ENCODE data around the gene ETFBKMT. TPM values are rescaled to one million over a fixed set of nuclear protein-coding genes. Genes with fewer than 3 reads are reported as not detected.

Gene ETFBKMT
- total RNA-seq, 4 donors from 2014 or later, result 1.3 to 27.6 (median 5.6) TPM

DNA sequence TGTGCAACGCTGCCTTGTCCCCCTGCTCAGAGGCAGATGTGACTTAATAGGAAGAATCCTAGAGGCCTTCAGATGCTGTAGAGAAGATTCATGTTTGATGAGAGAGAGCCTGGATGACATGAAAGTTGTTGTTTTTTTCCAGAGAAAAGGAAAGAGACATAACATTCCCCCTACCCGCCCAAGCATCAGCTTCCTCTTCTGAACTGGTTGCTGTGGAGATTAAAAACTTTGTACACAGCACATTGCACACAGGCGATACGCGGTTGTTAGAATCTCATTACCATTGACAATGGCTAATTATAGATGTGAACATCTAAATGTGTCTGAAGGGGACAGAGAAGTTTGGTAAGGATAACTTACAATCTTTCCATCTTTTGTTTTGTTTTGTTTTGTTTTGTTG, 13.6 kb upstream of the ETFBKMT start:
- TF ChIP-seq POLR2A (IDR thresholded peaks at IDR 0.05), result no peak
- TF ChIP-seq, protein P1, sequence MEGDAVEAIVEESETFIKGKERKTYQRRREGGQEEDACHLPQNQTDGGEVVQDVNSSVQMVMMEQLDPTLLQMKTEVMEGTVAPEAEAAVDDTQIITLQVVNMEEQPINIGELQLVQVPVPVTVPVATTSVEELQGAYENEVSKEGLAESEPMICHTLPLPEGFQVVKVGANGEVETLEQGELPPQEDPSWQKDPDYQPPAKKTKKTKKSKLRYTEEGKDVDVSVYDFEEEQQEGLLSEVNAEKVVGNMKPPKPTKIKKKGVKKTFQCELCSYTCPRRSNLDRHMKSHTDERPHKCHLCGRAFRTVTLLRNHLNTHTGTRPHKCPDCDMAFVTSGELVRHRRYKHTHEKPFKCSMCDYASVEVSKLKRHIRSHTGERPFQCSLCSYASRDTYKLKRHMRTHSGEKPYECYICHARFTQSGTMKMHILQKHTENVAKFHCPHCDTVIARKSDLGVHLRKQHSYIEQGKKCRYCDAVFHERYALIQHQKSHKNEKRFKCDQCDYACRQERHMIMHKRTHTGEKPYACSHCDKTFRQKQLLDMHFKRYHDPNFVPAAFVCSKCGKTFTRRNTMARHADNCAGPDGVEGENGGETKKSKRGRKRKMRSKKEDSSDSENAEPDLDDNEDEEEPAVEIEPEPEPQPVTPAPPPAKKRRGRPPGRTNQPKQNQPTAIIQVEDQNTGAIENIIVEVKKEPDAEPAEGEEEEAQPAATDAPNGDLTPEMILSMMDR (IDR thresholded peaks at IDR 0.05), result no peak
- Histone ChIP-seq H3K9me3 (no peaks in the 10 kb centered on the region), H3K4me3 (no peak overlapping the region), H3K36me3 (no peaks in the 10 kb centered on the region), H3K27ac (no peak overlapping the region), H3K4me1 (no peaks in the 10 kb centered on the region), H3K27me3 (no peaks in the 10 kb centered on the region)
- intact Hi-C loops (cut with DNase I; ENCODE audit: low total_unique reads), result no loop called here
- no peak for DNase-seq

DNA sequence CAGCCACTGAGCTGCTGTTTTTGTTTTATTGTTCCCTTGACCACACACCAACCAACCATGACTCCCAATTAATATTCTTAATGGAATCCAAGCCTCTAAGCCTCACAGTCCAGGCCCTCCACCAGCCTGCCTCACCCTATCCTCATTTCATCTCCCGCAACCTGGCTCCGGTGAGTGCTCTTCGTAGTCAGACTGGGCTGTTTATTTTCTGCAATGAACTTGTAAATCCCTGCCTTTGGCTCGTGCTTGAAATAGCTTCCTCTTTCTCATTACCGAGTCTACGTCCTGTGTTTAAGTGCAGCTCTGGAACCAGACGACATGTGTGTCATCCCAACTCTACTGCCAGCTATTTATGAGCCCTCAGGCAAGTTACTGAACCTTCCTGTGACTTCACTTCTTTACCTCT, 12.4 kb upstream of the ETFBKMT start:
- no peaks in the 10 kb centered on the region for H3K36me3 ChIP-seq
- H3K27me3 ChIP-seq, result no peaks in the 10 kb centered on the region
- H3K27ac ChIP-seq, result no peak overlapping the region
- no peaks in the 10 kb centered on the region for H3K9me3 ChIP-seq
- no peak for DNase-seq
- intact Hi-C loops (cut with DNase I; ENCODE audit: low total_unique reads), result no loop called here
- H3K4me3 ChIP-seq, result no peak overlapping the region
- TF ChIP-seq, protein P1 (IDR thresholded peaks at IDR 0.05), result no peak
- TF ChIP-seq POLR2A (IDR thresholded peaks at IDR 0.05), result no peak
- H3K4me1 ChIP-seq, result no peaks in the 10 kb centered on the region

DNA sequence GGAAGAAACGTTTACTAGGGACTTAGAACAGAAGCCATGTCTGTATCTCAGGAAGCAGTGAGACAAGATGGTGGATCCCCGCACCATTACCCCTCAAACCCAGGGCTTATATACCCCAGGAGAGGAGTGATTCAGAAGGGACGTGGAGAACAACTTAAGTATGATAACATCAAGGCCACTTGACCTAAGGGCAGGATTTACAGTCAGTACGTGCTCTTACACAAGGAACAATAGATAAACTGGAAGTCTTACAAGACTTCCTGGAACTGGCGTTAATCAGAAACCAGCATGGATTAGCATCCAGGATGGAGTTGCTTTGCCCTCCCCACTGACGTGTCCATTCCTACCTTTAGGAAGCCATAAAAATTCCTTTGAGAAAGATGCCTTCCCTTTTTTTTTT, 8.6 kb upstream of the ETFBKMT start:
- no peak for DNase-seq
- intact Hi-C loops (cut with DNase I; ENCODE audit: low total_unique reads), result no loop called here
- Histone ChIP-seq H3K36me3 (no peaks in the 10 kb centered on the region), H3K9me3 (no peaks in the 10 kb centered on the region), H3K27ac (peak overlapping the region; percentile 3 to 10), H3K4me3 (peak overlapping the region; percentile 19 to 43), H3K4me1 (no peaks in the 10 kb centered on the region), H3K27me3 (no peaks in the 10 kb centered on the region)
- TF ChIP-seq, protein P1 (IDR thresholded peaks at IDR 0.05), result no peak
- no peak for TF ChIP-seq POLR2A (IDR thresholded peaks at IDR 0.05)

DNA sequence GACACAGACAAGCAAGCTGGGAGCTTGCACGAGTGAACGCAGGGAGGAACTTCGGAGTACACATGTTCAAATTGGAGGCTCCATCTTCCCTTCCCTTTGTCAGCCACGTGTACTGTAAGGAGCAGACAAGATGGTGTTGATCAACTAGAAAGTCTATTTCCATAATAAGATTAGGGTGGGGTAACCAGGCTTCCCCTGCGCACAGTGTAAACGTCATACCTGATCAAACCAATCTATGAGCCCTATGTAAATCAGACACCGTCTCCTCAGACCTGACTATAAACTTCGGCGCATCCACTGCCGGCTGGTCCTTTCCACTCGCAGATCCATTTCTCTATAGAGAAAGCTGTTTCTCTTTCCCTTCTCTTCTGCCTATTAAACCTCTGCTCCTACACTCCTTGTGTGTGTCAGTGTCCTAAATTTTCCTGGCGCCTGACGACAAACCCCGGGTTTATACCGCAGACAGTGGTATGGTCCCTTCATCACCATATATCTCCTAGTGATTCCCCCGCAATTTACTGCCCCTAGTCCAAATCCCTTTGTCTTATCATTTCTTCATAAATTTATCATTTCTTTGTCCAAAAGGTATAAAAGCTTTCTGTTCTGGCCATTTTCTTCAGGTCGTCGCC, 7.5 kb upstream of the ETFBKMT start:
- TF ChIP-seq, protein P1 (IDR thresholded peaks at IDR 0.05), result no peak
- TF ChIP-seq POLR2A (IDR thresholded peaks at IDR 0.05), result no peak
- Histone ChIP-seq H3K36me3 (no peaks in the 10 kb centered on the region), H3K9me3 (no peaks in the 10 kb centered on the region), H3K4me3 (peak overlapping the region; percentile 19 to 43), H3K27me3 (no peaks in the 10 kb centered on the region), H3K4me1 (no peaks in the 10 kb centered on the region), H3K27ac (peak overlapping the region; percentile 77 to 85)
- peak in 1 of 2 donors; percentile 29 for DNase-seq
- intact Hi-C loops (cut with DNase I; ENCODE audit: low total_unique reads), result no loop called here

DNA sequence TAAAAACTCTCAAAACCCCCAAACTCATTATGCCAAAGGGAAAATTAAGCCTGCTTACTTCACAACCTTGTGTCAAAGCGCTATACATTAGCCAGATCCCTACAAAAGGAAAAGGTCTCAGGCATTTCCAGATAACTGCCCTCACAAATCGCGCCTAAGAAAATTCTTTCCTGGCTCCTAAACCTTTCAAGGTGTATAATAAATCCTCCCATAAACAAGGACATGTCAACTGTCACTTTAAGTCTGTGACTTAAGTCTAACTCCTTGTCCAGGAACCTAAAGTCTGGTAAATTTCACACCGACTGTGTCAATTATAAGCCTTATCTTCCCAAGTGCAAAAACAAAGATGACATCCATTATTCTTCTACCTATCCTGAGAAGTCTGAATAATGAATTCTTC, 4.3 kb upstream of the ETFBKMT start:
- Histone ChIP-seq H3K27me3 (no peaks in the 10 kb centered on the region), H3K9me3 (no peaks in the 10 kb centered on the region), H3K36me3 (no peaks in the 10 kb centered on the region), H3K27ac (no peak overlapping the region), H3K4me3 (no peak overlapping the region), H3K4me1 (no peaks in the 10 kb centered on the region)
- TF ChIP-seq POLR2A (IDR thresholded peaks at IDR 0.05), result no peak
- intact Hi-C loops (cut with DNase I; ENCODE audit: low total_unique reads), result no loop called here
- no peak for DNase-seq

DNA sequence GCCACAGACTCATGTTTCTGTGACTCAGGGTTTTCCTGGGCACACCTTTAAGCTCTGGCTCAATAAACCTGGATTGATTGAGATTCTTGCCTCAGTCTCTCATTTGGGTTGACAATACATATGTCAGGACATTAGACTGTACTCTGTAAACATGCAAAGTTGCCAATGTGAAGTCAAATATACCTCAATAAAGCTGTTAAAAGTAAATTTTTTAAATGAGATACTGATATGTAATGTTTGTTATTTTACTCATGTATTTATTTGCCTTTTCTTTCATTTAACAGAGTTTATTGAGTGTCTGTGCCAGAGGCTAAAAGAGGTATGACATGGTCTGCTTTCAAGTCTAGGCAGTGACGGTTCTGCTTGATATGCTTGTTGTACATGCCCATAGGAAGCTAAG, 3.7 kb upstream of the ETFBKMT start:
- no peaks in the 10 kb centered on the region for H3K36me3 ChIP-seq
- H3K4me3 ChIP-seq, result no peak overlapping the region
- H3K27ac ChIP-seq, result no peak overlapping the region
- no peaks in the 10 kb centered on the region for H3K4me1 ChIP-seq
- H3K9me3 ChIP-seq, result no peaks in the 10 kb centered on the region
- TF ChIP-seq POLR2A (IDR thresholded peaks at IDR 0.05), result no peak
- TF ChIP-seq, protein P1 (IDR thresholded peaks at IDR 0.05), result no peak
- no peaks in the 10 kb centered on the region for H3K27me3 ChIP-seq
- intact Hi-C loops (cut with DNase I; ENCODE audit: low total_unique reads), result no loop called here
- DNase-seq, result no peak
